Mammary epithelial cell (primary cell): ENCODE results near the gene SPAG7.

ENCODE experiments used
- EZH2 ChIP-seq: IDR thresholded peaks from 2 replicates; pipeline ENCODE4 v1.6.1; 2012; ENCODE audit warnings: low read length, inconsistent platforms, borderline replicate concordance
- TF ChIP-seq, protein P1 (sequence below), 2 donors: IDR thresholded peaks in 1 of 2; conservative IDR thresholded peaks in 1 of 2; 2 replicates each; pipeline ENCODE4 v1.5.1; 2011 to 2012; ENCODE audit warnings: inconsistent platforms in 2 of 2, low read length in 2 of 2, mild to moderate bottlenecking in 2 of 2, control low read depth in 1 of 2, low read depth in 1 of 2; ENCODE audit not compliant: insufficient read depth in 1 of 2; ENCODE audit errors: extremely low read depth in 1 of 2

DNA sequence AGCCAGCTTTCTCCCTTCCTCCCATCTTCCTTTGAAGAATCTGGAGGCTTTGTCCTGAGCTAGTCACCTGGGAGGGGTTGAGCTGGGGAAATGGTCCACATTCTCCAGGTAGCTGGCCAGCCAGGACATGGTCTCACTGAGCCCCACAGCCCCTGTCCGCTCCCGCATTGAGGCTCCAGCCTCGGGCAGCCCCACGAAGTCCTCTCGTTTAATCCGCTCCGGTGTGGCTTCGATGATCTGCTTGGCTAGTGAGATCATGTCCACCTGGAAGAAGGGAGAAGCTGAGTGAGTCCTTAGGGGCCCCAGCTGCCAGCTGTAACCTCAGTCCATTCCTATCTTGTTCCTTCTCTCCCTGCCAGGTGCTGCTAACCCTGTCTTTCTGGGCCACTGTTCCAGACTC, 2.7 kb upstream of the SPAG7 start:
- TF ChIP-seq, protein P1, sequence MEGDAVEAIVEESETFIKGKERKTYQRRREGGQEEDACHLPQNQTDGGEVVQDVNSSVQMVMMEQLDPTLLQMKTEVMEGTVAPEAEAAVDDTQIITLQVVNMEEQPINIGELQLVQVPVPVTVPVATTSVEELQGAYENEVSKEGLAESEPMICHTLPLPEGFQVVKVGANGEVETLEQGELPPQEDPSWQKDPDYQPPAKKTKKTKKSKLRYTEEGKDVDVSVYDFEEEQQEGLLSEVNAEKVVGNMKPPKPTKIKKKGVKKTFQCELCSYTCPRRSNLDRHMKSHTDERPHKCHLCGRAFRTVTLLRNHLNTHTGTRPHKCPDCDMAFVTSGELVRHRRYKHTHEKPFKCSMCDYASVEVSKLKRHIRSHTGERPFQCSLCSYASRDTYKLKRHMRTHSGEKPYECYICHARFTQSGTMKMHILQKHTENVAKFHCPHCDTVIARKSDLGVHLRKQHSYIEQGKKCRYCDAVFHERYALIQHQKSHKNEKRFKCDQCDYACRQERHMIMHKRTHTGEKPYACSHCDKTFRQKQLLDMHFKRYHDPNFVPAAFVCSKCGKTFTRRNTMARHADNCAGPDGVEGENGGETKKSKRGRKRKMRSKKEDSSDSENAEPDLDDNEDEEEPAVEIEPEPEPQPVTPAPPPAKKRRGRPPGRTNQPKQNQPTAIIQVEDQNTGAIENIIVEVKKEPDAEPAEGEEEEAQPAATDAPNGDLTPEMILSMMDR (conservative IDR thresholded peaks at IDR 0.05 in 1 of 2, IDR thresholded peaks at IDR 0.05 in 1 of 2; ENCODE audit: extremely low read depth in 1 of 2, insufficient read depth in 1 of 2, low read depth in 1 of 2, low read length in 2 of 2) = no peak
- no peak for TF ChIP-seq EZH2
